Mesendoderm (in vitro differentiated cells): ENCODE measurements around the gene EYS.

Experiments
- DNase-seq: peaks from one replicate; pipeline ENCODE4 v3.0.0; 2013
- H2AK5ac ChIP-seq: 2 replicates; pipeline ENCODE4 v1.6.1; 2013; ENCODE audit warnings: low read length, inconsistent platforms
- H2BK120ac ChIP-seq: 2 replicates; pipeline ENCODE4 v1.6.1; 2013; ENCODE audit warnings: low read depth, mild to moderate bottlenecking, low read length, moderate library complexity, mixed read lengths
- H2BK15ac ChIP-seq: replicated peaks from 2 replicates; pipeline ENCODE4 v1.6.1; 2013; ENCODE audit warnings: low read depth, mild to moderate bottlenecking, moderate library complexity
- H2BK5ac ChIP-seq: 2 replicates; pipeline ENCODE4 v1.6.1; 2013; ENCODE audit warnings: low read length, inconsistent platforms
- H3K18ac ChIP-seq: 2 replicates; pipeline ENCODE4 v1.6.1; 2013; ENCODE audit warnings: mild to moderate bottlenecking, low read length, mixed read lengths
- H3K23ac ChIP-seq: one replicate; pipeline ENCODE4 v1.6.1; 2013; ENCODE audit warnings: low read length
- H3K27ac ChIP-seq: 2 replicates; pipeline ENCODE4 v1.5.1; 2013; ENCODE audit warnings: low read depth, mild to moderate bottlenecking, inconsistent platforms, low read length, moderate library complexity
- H3K27me3 ChIP-seq: 2 replicates; pipeline ENCODE4 v1.6.1; 2013; ENCODE audit warnings: low read length, control low read depth, mild to moderate bottlenecking, inconsistent platforms; ENCODE audit not compliant: insufficient read depth, poor library complexity
- H3K36me3 ChIP-seq: 2 replicates; pipeline ENCODE4 v1.6.1; 2013; ENCODE audit warnings: low read length, inconsistent platforms; ENCODE audit not compliant: control insufficient read depth, insufficient read depth
- H3K4ac ChIP-seq: one replicate; pipeline ENCODE4 v1.6.1; 2013; ENCODE audit warnings: low read depth, mild to moderate bottlenecking, low read length, moderate library complexity
- H3K4me1 ChIP-seq: 2 replicates; pipeline ENCODE4 v1.6.1; 2013; ENCODE audit warnings: low read depth, low read length, inconsistent platforms; ENCODE audit not compliant: control insufficient read depth
- H3K4me2 ChIP-seq: 2 replicates; pipeline ENCODE4 v1.6.1; 2013; ENCODE audit warnings: low read length
- H3K4me3 ChIP-seq: 2 replicates; pipeline ENCODE4 v1.5.1; 2013; ENCODE audit warnings: mild to moderate bottlenecking, low read length
- H3K56ac ChIP-seq: one replicate; pipeline ENCODE4 v1.6.1; 2013; ENCODE audit warnings: low read length
- H3K79me1 ChIP-seq: 2 replicates; pipeline ENCODE4 v1.6.1; 2013; ENCODE audit warnings: low read length, inconsistent platforms
- H3K79me2 ChIP-seq: 2 replicates; pipeline ENCODE4 v1.6.1; 2013; ENCODE audit warnings: mild to moderate bottlenecking, low read length; ENCODE audit not compliant: control insufficient read depth, insufficient read depth
- H3K9ac ChIP-seq: 2 replicates; pipeline ENCODE4 v1.6.1; 2013; ENCODE audit warnings: low read length, inconsistent platforms
- H4K5ac ChIP-seq: one replicate; pipeline ENCODE4 v1.6.1; 2013; ENCODE audit warnings: low read length
- H4K8ac ChIP-seq: one replicate; pipeline ENCODE4 v1.6.1; 2013; ENCODE audit warnings: low read depth, mild to moderate bottlenecking, control low read depth, low read length, moderate library complexity
- WGBS: extraction: QIAGEN DNeasy Blood & Tissue Kit; methylation state at CpG from one replicate; pipeline ENCODE4 v1.1.7; 2013; ENCODE audit warnings: low lambda C conversion rate, missing lambda C conversion rate; ENCODE audit not compliant: insufficient coverage; ENCODE audit errors: extremely low coverage; 5-methylcytosine and 5-hydroxymethylcytosine counted together

EYS gene

DNA sequence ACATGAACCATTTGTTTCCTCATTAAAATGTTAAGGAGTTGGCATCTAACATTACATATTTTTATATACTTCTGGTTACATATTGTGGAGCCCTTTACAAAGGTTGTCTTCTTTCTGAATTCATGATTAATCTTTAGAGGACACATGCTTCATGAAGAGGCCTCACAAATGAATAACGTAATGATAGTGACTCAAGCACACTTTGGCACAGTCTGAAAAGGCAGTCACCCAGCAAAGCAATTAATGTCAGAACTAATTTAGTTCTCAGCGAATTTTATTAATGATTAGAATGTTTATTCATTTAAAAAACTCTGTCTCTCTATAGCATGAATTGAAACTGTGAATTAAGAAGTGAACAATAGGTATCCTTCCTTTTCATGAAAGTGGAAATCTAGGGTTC is 1217.3 kb downstream of the EYS start:
- Histone ChIP-seq H3K9ac (no peak overlapping the region), H2AK5ac (no peak overlapping the region)
- no peak for DNase-seq

GRCh38 chr6:64486578-64487351 is 1220.3 kb downstream of the EYS start:
- no peak overlapping the region for H2BK15ac ChIP-seq
- H4K5ac ChIP-seq = no peak overlapping the region
- H3K27me3 ChIP-seq = no peaks in the 10 kb centered on the region
- no peak overlapping the region for H2BK120ac ChIP-seq
- H3K18ac ChIP-seq = no peak overlapping the region
- H3K4me2 ChIP-seq = no peak overlapping the region
- no peak overlapping the region for H3K4me3 ChIP-seq
- H3K4ac ChIP-seq = no peak overlapping the region
- no peak overlapping the region for H3K9ac ChIP-seq
- H2BK5ac ChIP-seq = no peak overlapping the region
- no peak for DNase-seq
- H3K27ac ChIP-seq = no peak overlapping the region
- no peak overlapping the region for H2AK5ac ChIP-seq
- no peak overlapping the region for H4K8ac ChIP-seq
- no peaks in the 10 kb centered on the region for H3K79me2 ChIP-seq
- no CpG with 5 or more reads among the region's 3 CpGs for WGBS
- no peak overlapping the region for H3K23ac ChIP-seq
- H3K36me3 ChIP-seq = no peaks in the 10 kb centered on the region
- H3K79me1 ChIP-seq = no peaks in the 10 kb centered on the region
- H3K56ac ChIP-seq = no peak overlapping the region
- no peaks in the 10 kb centered on the region for H3K4me1 ChIP-seq

More for the DNA sequence above, 1217.3 kb downstream of the EYS start:
- H3K27ac ChIP-seq = no peak overlapping the region
- no peaks in the 10 kb centered on the region for H3K4me1 ChIP-seq
- H4K8ac ChIP-seq = no peak overlapping the region
- H3K23ac ChIP-seq = no peak overlapping the region
- H3K4me2 ChIP-seq = no peak overlapping the region
- H4K5ac ChIP-seq = no peak overlapping the region
- no peak overlapping the region for H2BK15ac ChIP-seq
- no peak overlapping the region for H2BK5ac ChIP-seq
- no peak overlapping the region for H3K4me3 ChIP-seq
- no peaks in the 10 kb centered on the region for H3K79me1 ChIP-seq
- H3K27me3 ChIP-seq = no peaks in the 10 kb centered on the region
- no peak overlapping the region for H3K18ac ChIP-seq
- no peaks in the 10 kb centered on the region for H3K79me2 ChIP-seq
- H2BK120ac ChIP-seq = no peak overlapping the region
- no peaks in the 10 kb centered on the region for H3K36me3 ChIP-seq
- WGBS = no CpG with 5 or more reads among the region's 2 CpGs
- H3K56ac ChIP-seq = no peak overlapping the region
- no peak overlapping the region for H3K4ac ChIP-seq

DNA sequence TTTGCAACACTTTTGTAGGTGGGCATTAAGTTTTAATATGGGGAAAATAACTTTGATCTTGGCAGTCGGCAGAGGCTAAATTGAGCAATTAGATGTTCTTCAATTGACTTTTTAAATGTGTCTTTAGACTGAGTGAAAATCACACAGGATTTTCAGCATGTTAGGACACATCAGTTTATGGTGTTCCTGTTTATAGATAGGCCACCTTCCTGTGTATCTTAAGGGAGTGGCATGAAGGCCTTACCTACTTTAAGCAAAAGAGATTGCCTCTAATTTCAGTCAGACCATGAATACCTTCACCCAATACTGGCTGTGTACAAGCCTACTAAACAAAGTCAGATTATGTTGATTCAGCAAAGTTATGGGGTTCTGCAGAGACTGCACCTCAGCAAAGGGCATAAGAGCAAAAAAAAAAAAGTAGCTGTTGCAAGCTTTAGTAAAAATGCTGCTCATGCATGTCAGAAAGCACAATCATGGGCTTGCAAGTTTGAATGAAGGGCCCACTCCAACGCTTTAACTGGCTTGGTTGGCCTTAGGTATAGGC is 1223.0 kb downstream of the EYS start:
- Histone ChIP-seq H3K27ac (no peak overlapping the region), H2BK15ac (no peak overlapping the region), H2BK5ac (no peak overlapping the region), H2BK120ac (no peak overlapping the region), H3K23ac (no peak overlapping the region), H4K5ac (no peak overlapping the region), H3K4ac (no peak overlapping the region), H3K4me1 (no peaks in the 10 kb centered on the region), H3K79me1 (no peaks in the 10 kb centered on the region), H3K9ac (no peak overlapping the region), H3K4me3 (no peak overlapping the region), H3K56ac (no peak overlapping the region), H3K79me2 (no peaks in the 10 kb centered on the region), H2AK5ac (no peak overlapping the region), H4K8ac (no peak overlapping the region), H3K18ac (no peak overlapping the region), H3K36me3 (no peaks in the 10 kb centered on the region), H3K4me2 (no peak overlapping the region), H3K27me3 (no peaks in the 10 kb centered on the region)
- WGBS = no CpG with 5 or more reads among the region's 2 CpGs
- DNase-seq = no peak

DNA sequence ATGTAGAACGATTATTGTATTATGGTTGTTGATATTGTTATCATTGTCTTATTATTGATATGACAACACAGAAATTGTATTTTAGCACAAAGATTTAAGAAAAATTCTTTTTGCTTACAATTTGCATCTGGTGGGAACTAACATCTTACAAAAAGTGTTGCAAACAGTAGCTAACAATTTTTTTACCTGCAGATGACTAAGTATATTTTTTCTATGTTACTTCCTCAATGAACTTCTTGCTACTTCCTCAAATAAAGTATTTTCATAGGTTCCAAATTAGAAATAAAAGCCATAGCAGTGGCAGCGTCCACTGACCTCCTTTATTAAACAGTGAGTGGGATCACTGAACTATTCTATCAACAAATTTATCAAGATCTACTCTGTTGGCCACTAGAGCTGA is 1224.4 kb downstream of the EYS start:
- H3K23ac ChIP-seq = no peak overlapping the region
- H2BK120ac ChIP-seq = no peak overlapping the region
- no peaks in the 10 kb centered on the region for H3K27me3 ChIP-seq
- WGBS = 100% methylated on average over 1 of the region's 2 CpGs
- no peak overlapping the region for H3K56ac ChIP-seq
- H3K4me1 ChIP-seq = no peaks in the 10 kb centered on the region
- DNase-seq = no peak
- no peak overlapping the region for H3K9ac ChIP-seq
- no peak overlapping the region for H4K5ac ChIP-seq
- no peak overlapping the region for H3K4me3 ChIP-seq
- no peak overlapping the region for H3K27ac ChIP-seq
- no peaks in the 10 kb centered on the region for H3K79me1 ChIP-seq
- H4K8ac ChIP-seq = no peak overlapping the region
- no peak overlapping the region for H3K18ac ChIP-seq
- no peak overlapping the region for H2AK5ac ChIP-seq
- H2BK15ac ChIP-seq = no peak overlapping the region
- no peak overlapping the region for H3K4me2 ChIP-seq
- H3K79me2 ChIP-seq = no peaks in the 10 kb centered on the region
- H3K4ac ChIP-seq = no peak overlapping the region
- no peaks in the 10 kb centered on the region for H3K36me3 ChIP-seq
- no peak overlapping the region for H2BK5ac ChIP-seq

GRCh38 chr6:64479134-64479533 is 1227.9 kb downstream of the EYS start:
- DNase-seq = no peak
- H2AK5ac ChIP-seq = no peak overlapping the region
- H3K4me3 ChIP-seq = no peak overlapping the region
- no peaks in the 10 kb centered on the region for H3K27me3 ChIP-seq
- no peak overlapping the region for H2BK15ac ChIP-seq
- no peaks in the 10 kb centered on the region for H3K36me3 ChIP-seq
- no peak overlapping the region for H3K23ac ChIP-seq
- no peak overlapping the region for H4K8ac ChIP-seq
- no peaks in the 10 kb centered on the region for H3K79me1 ChIP-seq
- no peak overlapping the region for H3K4me2 ChIP-seq
- no peak overlapping the region for H3K18ac ChIP-seq
- no CpG with 5 or more reads among the region's 1 CpG for WGBS
- H4K5ac ChIP-seq = no peak overlapping the region
- no peak overlapping the region for H3K56ac ChIP-seq
- no peak overlapping the region for H3K9ac ChIP-seq
- H2BK120ac ChIP-seq = no peak overlapping the region
- H3K27ac ChIP-seq = no peak overlapping the region
- no peak overlapping the region for H3K4ac ChIP-seq
- no peak overlapping the region for H2BK5ac ChIP-seq
- H3K79me2 ChIP-seq = no peaks in the 10 kb centered on the region
- no peaks in the 10 kb centered on the region for H3K4me1 ChIP-seq

DNA sequence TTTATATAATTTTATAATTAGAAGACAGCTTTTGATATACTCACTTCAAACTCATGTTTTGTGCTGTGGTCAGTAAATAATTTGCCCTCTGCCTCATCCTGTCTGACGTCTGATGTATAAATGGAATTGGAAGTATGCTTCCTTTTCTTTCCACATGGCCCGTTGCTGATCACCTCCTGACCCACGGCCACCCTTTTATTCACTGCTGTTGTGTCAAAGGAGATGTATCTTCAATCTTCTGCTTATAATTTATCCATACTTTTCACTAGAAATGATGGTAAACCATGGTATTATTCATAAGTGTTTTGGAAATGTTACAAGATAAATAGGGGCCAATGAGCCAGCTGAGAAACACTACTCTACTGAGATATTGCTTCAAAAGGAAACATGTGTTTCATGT is 1229.6 kb downstream of the EYS start:
- Histone ChIP-seq H4K5ac (no peak overlapping the region), H3K27ac (no peak overlapping the region), H3K79me1 (no peaks in the 10 kb centered on the region), H2BK15ac (no peak overlapping the region), H4K8ac (no peak overlapping the region), H3K4me1 (no peaks in the 10 kb centered on the region), H3K79me2 (no peaks in the 10 kb centered on the region), H3K36me3 (no peaks in the 10 kb centered on the region), H3K23ac (no peak overlapping the region), H2AK5ac (no peak overlapping the region), H3K18ac (no peak overlapping the region), H3K4me2 (no peak overlapping the region), H3K9ac (no peak overlapping the region), H3K56ac (no peak overlapping the region), H2BK5ac (no peak overlapping the region), H3K4me3 (no peak overlapping the region), H2BK120ac (no peak overlapping the region), H3K4ac (no peak overlapping the region), H3K27me3 (no peaks in the 10 kb centered on the region)
- WGBS = no CpG with 5 or more reads among the region's 3 CpGs
- DNase-seq = no peak
